ENCODE data around the gene GNE.
"Not testable (repeated sequence)": the region's sequence is repeated elsewhere in the genome, so short reads cannot be mapped to it uniquely, and the experiment has no call there.

- not testable (repeated sequence) for TF ChIP-seq POLR2A, CTCF (IDR thresholded peaks at IDR 0.05)
Observed at GRCh38 chr9:36239205-36239604, 19.0 kb downstream of the GNE start.
